ENCODE data around the gene TSPAN3.
A peak's percentile ranks its signal among the peaks of the same experiment; 100 is the strongest.

The TSPAN3 gene

DNA sequence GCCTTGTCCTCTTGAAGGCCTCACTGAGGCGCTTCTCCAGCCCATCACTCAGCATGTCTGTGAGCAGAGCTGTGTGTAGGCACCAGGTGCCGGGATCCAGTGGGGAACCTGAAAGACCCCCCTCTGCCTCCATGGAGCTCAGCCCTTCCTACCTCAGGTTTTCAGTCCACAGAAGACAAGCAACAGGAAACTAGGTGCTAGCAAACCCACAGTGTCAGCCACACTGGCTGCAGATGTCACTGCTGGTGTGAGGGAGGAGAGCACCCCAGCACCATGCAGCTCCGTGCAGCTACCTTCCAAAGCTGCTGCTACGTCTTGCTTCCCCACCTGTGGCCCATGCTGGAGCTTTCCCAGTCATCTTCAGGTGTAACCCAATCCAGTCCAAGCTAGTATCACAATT, 58.0 kb downstream of the TSPAN3 start:
- DNase-seq (ENCODE audit: insufficient read length, low spot score) = no peak
- no peak for FAIRE-seq

- FAIRE-seq (peak; percentile 82), DNase-seq (ENCODE audit: insufficient read length, low spot score) (no peak)
Observed at GRCh38 chr15:77012117-77012712, 58.7 kb downstream of the TSPAN3 start.

- DNase-seq (ENCODE audit: insufficient read length, low spot score) = no peak
- FAIRE-seq = no peak
Observed at GRCh38 chr15:77010857-77011256, 60.1 kb downstream of the TSPAN3 start.

- no peak for DNase-seq (ENCODE audit: insufficient read length, low spot score)
- no peak for FAIRE-seq
Observed at GRCh38 chr15:77010312-77010686, 60.6 kb downstream of the TSPAN3 start.

- FAIRE-seq = no peak
- no peak for DNase-seq (ENCODE audit: insufficient read length, low spot score)
Observed at GRCh38 chr15:77009646-77010311, 61.1 kb downstream of the TSPAN3 start.

DNA sequence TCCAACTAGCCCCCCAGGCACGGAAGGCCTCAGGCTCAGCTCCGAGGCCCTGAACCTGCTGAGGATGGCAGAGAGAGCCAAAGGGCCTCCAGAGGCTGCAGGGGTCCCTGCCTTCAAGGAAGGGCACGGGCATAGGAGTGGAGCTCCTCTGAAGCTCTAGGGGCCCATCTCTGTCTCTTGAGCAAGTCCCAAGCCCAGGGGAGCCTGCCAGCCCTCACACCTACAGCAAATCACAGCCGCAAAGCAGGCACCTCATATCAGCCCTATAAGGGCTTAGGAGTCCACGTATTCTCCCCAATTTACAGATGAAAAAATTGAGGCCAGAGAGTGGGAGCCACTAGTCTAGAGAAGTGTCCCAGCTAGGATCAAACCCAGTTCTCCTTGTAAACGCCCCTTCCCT, 61.7 kb downstream of the TSPAN3 start:
- DNase-seq (ENCODE audit: insufficient read length, low spot score) (no peak), FAIRE-seq (no peak)

DNA sequence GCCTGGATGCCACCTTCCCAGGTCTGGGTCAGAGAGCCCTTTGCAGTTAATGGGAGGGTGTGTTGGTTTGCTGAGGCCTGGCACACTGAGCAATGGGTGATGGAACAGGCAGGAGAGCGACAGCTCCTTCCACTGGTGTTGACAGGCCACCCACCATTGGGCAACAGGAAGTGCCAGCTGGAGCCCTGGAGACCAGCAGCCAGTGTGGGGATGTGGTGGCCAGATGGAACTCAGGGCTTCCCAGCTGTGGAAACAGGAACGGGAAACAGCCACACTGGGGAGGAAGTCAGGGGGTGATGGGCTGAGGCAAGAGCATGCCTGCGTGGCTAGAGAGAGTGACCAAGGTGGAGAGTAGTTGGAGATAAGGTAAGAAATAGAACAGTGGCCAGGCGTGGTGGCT, 66.7 kb downstream of the TSPAN3 start:
- no peak for DNase-seq (ENCODE audit: insufficient read length, low spot score)
- no peak for FAIRE-seq

DNA sequence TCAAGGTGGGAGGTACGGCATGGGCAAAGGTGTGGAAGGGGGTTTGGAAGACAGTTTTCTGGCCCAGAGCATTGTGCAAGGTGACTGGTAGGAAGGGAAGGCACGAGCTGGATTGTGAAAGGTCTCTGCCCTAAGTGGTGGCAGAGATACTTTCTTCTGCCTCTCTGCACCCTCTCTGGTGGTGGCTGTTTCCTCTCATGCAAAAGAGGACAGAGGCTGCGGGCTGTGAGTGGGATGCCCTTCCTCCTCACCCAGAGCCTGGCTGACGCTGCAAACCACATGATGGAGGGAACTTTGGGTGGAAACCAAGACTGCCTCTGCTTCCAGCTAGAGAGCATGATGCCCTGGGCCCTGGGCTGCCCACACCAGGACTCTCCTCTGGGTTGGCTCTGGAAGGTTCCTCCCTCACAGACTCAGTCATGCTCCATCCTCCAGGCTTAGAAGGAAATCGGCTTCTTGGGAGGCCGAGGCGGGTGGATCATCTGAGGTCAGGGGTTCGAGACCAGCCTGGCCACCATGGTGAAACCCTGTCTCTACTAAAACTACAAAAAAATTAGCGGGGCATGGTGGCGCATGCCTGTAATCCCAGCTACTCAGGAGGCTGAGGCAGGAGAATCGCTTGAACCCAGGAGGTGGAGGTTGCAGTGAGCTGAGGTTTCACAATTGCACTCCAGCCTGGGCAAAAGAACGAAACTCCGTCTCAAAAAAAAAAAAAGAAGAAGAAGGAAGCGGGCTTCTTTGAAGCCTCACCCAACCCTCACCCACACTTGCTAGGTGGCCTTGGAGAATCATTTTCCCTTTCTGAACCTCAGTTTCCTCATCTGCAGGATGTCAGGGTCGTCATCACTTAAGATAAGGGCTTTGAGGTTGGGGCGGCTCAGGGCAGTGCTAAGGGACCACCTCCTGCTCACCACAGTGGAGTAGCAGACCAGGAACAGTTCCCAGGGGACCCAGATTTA, 67.7 kb downstream of the TSPAN3 start:
- DNase-seq (ENCODE audit: insufficient read length, low spot score) = no peak
- no peak for FAIRE-seq

DNA sequence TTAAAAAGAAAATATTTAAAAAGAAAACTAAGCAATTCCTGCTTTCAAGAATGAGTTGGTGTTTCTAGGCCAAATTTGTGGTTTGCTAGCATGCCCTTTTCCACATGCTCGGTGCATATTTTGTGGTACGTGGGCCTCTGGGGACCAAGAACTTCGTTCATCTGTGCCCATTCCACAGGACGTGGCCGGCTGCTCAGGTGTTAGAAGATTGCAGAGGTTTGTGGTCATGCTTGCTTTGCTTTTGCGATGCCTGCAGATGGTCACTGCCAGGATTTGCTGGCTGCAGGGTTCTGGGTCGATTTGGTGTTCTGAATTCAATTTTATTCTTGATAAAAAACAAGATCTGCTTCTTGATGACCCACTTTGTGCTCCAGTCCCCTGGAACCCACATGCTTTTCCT, 68.5 kb downstream of the TSPAN3 start:
- FAIRE-seq = no peak
- no peak for DNase-seq (ENCODE audit: insufficient read length, low spot score)

DNA sequence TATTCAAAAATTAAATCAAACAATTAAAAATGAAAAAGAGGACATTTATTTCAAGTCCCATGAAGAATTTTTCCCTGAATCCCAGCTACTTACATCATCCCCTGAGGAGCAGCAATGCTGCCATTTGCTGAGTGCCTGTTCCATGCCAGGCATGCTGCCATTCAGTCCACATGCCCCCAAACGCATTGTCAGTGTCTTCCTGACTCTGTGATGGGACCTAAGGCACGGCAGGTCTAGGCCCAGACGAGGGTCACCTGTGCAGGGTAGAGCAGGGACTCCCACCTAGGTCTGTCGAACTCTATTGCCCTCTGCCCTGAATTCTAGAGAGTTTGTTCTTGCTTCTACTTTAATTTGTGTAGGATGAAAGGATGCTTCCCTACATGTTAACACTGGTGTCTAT, 68.9 kb downstream of the TSPAN3 start:
- no peak for DNase-seq (ENCODE audit: insufficient read length, low spot score)
- FAIRE-seq = no peak

- no peak for DNase-seq (ENCODE audit: insufficient read length, low spot score)
- FAIRE-seq = no peak
Observed at GRCh38 chr15:77001351-77001750, 69.6 kb downstream of the TSPAN3 start.

GRCh38 chr15:76999996-77000395, 70.9 kb downstream of the TSPAN3 start:
- no peak for FAIRE-seq

GRCh38 chr15:76998663-76999285, 72.1 kb downstream of the TSPAN3 start:
- DNase-seq (ENCODE audit: insufficient read length, low spot score) = no peak
- FAIRE-seq = no peak

More at GRCh38 chr15:76999996-77000395, 70.9 kb downstream of the TSPAN3 start:
- no peak for DNase-seq (ENCODE audit: insufficient read length, low spot score)

DNA sequence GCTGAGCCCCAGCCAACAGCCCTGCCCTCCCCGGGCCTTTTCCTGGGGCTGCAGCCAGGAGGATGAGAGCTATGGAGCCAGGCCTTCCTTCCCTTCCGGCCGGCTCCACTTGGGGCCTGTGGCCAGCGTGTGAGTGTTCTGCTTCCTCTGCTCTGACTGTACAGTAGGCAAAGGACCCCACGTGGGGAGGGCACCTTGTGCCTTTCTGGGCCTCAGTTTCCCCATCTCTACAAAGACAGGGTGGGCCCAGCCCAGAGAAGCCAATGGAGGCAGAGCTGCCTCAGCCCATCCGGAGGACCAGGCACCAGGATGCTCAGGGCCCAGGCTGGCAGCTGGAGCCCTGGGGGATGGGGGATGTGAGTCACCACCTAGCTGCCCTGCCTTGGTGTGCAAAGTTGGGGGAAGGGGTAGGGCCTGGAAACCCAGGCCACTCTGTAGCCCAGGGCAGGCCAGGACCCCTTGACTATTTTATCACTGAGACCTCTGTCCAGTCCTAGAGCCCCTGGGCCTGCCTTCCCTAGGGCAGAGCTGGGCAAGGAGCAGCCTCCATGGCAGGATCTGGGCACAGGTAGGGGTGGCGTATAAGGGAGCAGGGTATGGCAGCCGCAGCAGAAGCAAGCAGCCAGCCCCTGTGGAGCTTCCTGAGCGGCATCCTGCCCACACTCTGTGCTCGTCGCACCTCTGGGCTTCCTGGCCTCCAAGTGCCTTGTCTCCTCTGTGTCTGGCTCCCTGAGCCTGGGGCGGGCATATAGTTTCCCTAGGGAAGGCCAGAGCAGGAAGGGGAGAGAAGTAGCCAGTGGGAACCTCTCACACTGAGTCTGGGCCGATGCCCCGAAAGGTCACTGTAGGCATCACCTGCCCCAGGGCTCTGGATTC, 74.1 kb downstream of the TSPAN3 start:
- DNase-seq (ENCODE audit: insufficient read length, low spot score) (peak; percentile 23), FAIRE-seq (no peak)

DNA sequence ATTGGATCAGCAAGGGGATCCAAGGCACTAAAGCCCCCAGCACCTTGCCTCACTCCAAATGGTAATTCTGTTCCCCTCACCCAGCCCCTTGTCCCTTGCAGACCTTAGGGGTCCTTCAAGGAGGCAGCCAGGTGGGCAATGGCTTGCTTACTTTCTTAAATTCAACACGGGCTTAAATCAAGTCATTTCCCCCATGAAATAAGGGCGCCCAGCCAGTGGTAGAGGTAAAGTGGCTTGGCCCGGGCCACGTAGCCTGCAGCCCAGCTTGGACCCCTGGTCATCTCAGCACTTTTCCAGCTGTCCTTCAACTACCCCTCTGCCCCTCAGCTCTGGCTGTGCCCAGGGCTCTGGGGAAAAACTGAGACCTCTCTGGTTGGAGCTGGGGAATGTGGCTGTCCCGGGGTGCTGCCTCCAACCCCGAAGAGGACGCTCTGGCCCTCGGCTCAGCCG, 74.8 kb downstream of the TSPAN3 start:
- DNase-seq (ENCODE audit: insufficient read length, low spot score) = no peak
- no peak for FAIRE-seq

GRCh38 chr15:76994971-76995945, 75.7 kb downstream of the TSPAN3 start, which contains the start of gene PSTPIP1:
Gene PSTPIP1 (plus strand): TSS chr15:76995126. CDS start chr15:76995574, 448 bp downstream.
- FAIRE-seq (no peak), DNase-seq (ENCODE audit: insufficient read length, low spot score) (no peak)

- DNase-seq (ENCODE audit: insufficient read length, low spot score) (no peak), FAIRE-seq (no peak)
Observed at GRCh38 chr15:76994496-76994895, 76.4 kb downstream of the TSPAN3 start.

DNA sequence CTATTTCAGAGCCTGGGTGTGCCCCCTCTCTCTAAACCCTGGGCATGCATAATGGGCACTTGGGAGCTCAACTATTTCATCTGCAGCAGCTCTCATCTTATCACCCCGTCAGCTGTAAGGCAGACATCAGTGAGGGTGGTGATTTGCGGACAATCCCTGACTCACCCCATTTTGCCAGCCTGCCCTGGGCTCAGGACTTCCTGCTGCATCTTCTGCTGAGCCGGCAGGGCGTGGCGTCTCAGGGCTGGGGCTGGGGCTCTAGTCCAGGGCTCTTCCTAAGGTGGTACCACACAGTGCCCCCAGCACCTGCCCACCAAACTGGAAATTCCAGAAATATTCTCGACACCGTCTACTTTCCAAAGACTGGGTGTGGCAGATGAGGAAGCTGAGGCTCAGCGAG, 76.9 kb downstream of the TSPAN3 start:
- DNase-seq (ENCODE audit: insufficient read length, low spot score) (no peak), FAIRE-seq (no peak)
